Liver (tissue), 9 donors: Measurements from ENCODE around the gene TFAP2D. TPM values are rescaled to one million over a fixed set of nuclear protein-coding genes. Genes with fewer than 3 reads are reported as not detected.

ENCODE experiments used
- DNase-seq: peaks from one replicate; pipeline ENCODE4 v3.0.0-alpha.2; 2017; ENCODE audit warnings: low spot score
- H3K27ac ChIP-seq, 2 donors: one replicate each; pipeline ENCODE4 v1.7.0; 2013; ENCODE audit warnings: inconsistent platforms in 2 of 2, low read length in 2 of 2, control low read depth in 1 of 2, low read depth in 1 of 2, mild to moderate bottlenecking in 1 of 2
- H3K27me3 ChIP-seq, 4 donors: one replicate each; pipeline versions ENCODE4 v1.6.1 to v1.7.0; 2013; ENCODE audit warnings: low read length in 3 of 4, inconsistent platforms in 1 of 4, mild to moderate bottlenecking in 1 of 4, moderate library complexity in 1 of 4; ENCODE audit not compliant: control insufficient read depth in 4 of 4, insufficient read depth in 4 of 4
- H3K36me3 ChIP-seq, 4 donors: one replicate each; pipeline versions ENCODE4 v1.6.1 to v1.7.0; 2013; ENCODE audit warnings: low read length in 3 of 4, mild to moderate bottlenecking in 3 of 4, low read depth in 1 of 4, moderate library complexity in 1 of 4; ENCODE audit not compliant: control insufficient read depth in 4 of 4, insufficient read depth in 3 of 4
- H3K4me1 ChIP-seq, 4 donors: one replicate each; pipeline versions ENCODE4 v1.6.1 to v1.7.0; 2013; ENCODE audit warnings: low read length in 3 of 4, mild to moderate bottlenecking in 3 of 4, moderate library complexity in 1 of 4; ENCODE audit not compliant: control insufficient read depth in 4 of 4, insufficient read depth in 4 of 4
- H3K4me3 ChIP-seq, 3 donors: one replicate each; pipeline versions ENCODE4 v1.6.1 to v1.7.0; 2013; ENCODE audit warnings: low read length in 3 of 3, control low read depth in 1 of 3, low read depth in 1 of 3, mild to moderate bottlenecking in 1 of 3
- H3K9ac ChIP-seq, 2 donors: one replicate each; pipeline ENCODE4 v1.7.0; 2013; ENCODE audit warnings: low read length in 2 of 2, mild to moderate bottlenecking in 2 of 2, moderate library complexity in 2 of 2, control low read depth in 1 of 2, low read depth in 1 of 2
- H3K9me3 ChIP-seq, 4 donors: one replicate each; pipeline versions ENCODE4 v1.6.1 to v1.7.0; 2013; ENCODE audit warnings: low read length in 3 of 4; ENCODE audit not compliant: control insufficient read depth in 4 of 4
- EGR1 ChIP-seq, 2 donors: IDR thresholded peaks; 2 replicates each; pipeline ENCODE4 v1.6.1; 2016 to 2018; ENCODE audit warnings: antibody characterized with exemption in 2 of 2, low read depth in 2 of 2
- FOXA1 ChIP-seq: IDR thresholded peaks from 2 replicates; pipeline ENCODE4 v1.6.1; 2016; ENCODE audit warnings: antibody characterized with exemption
- FOXA2 ChIP-seq: IDR thresholded peaks from 2 replicates; pipeline ENCODE4 v1.6.1; 2016; ENCODE audit warnings: antibody characterized with exemption
- GABPA ChIP-seq, 2 donors: IDR thresholded peaks in 1 of 2; conservative IDR thresholded peaks in 1 of 2; 2 replicates each; pipeline ENCODE4 v1.6.1; 2016; ENCODE audit warnings: antibody characterized with exemption in 2 of 2, mild to moderate bottlenecking in 1 of 2, moderate library complexity in 1 of 2
- HNF4A ChIP-seq, 2 donors: conservative IDR thresholded peaks; 2 replicates each; pipeline ENCODE4 v1.6.1; 2016; ENCODE audit warnings: antibody characterized with exemption in 2 of 2, mild to moderate bottlenecking in 2 of 2
- HNF4G ChIP-seq: IDR thresholded peaks from 2 replicates; pipeline ENCODE4 v1.6.1; 2016; ENCODE audit warnings: antibody characterized with exemption
- JUND ChIP-seq, 2 donors: IDR thresholded peaks; 2 replicates each; pipeline ENCODE4 v1.6.1; 2016; ENCODE audit warnings: antibody characterized with exemption in 2 of 2
- NR2F2 ChIP-seq: IDR thresholded peaks from 2 replicates; pipeline ENCODE4 v1.6.1; 2016; ENCODE audit warnings: antibody characterized with exemption
- RAD21 ChIP-seq, 2 donors: IDR thresholded peaks; 2 replicates each; pipeline ENCODE4 v1.6.1; 2016; ENCODE audit warnings: antibody characterized with exemption in 2 of 2, mild to moderate bottlenecking in 2 of 2
- RXRA ChIP-seq, 2 donors: IDR thresholded peaks; 2 replicates each; pipeline ENCODE4 v1.6.1; 2017 to 2018; ENCODE audit warnings: antibody characterized with exemption in 2 of 2, mild to moderate bottlenecking in 1 of 2
- SP1 ChIP-seq: IDR thresholded peaks from 2 replicates; pipeline ENCODE4 v1.6.1; 2018; ENCODE audit warnings: antibody characterized with exemption, mild to moderate bottlenecking
- TAF1 ChIP-seq: conservative IDR thresholded peaks from 2 replicates; pipeline ENCODE4 v1.6.1; 2016; ENCODE audit warnings: antibody characterized with exemption, mild to moderate bottlenecking
- YY1 ChIP-seq: IDR thresholded peaks from 2 replicates; pipeline ENCODE4 v1.6.1; 2016; ENCODE audit warnings: antibody characterized with exemption, mild to moderate bottlenecking
- WGBS: extraction: QIAGEN DNeasy Blood & Tissue Kit; methylation state at CpG from one replicate; pipeline ENCODE4 v1.1.7; 2013; 5-methylcytosine and 5-hydroxymethylcytosine counted together
- polyA plus RNA-seq, 2 donors: library from polyadenylated mRNA; stranded (reverse) in 1 of 2; unstranded in 1 of 2; fragments of 200-250 nt in 1 of 2; fragments of >200 nt in 1 of 2; fragmentation: Nextera tagmentation in 1 of 2; extraction: Ambion mirVana in 1 of 2; gene quantifications; one replicate each; pipeline versions ENCODE4 v1.2.1 to v1.2.3, GENCODE V29; 2013 to 2015
- total RNA-seq, 2 donors: library from RNA; depleted of rRNA; stranded (reverse); fragments of >200 nt; gene quantifications; one replicate each; pipeline ENCODE4 v1.2.3, GENCODE V29; 2014
- TF ChIP-seq, protein P1 (sequence below): IDR thresholded peaks from 2 replicates; pipeline ENCODE4 v1.6.1; 2016; ENCODE audit warnings: antibody characterized with exemption
- TF ChIP-seq, protein P2 (sequence below): IDR thresholded peaks from 2 replicates; pipeline ENCODE4 v1.6.1; 2016; ENCODE audit warnings: antibody characterized with exemption
- TF ChIP-seq, protein P3 (sequence below): IDR thresholded peaks from 2 replicates; pipeline ENCODE4 v1.6.1; 2016; ENCODE audit warnings: antibody characterized with exemption, mild to moderate bottlenecking
- TF ChIP-seq, protein P4 (sequence below): IDR thresholded peaks from 2 replicates; pipeline ENCODE4 v1.6.1; 2016; ENCODE audit warnings: antibody characterized with exemption
- TF ChIP-seq, protein P5 (sequence below): fragments of 150-350 bp; IDR thresholded peaks from 2 replicates; pipeline ENCODE4 v1.5.1; 2017; ENCODE audit warnings: improper control_type of control experiment, low read depth, low read length; ENCODE audit not compliant: missing input control
- donor health status: healthy.
- donor health status: healthy.
- donor health status: healthy.
- donor health status: healthy.
- donor health status: healthy.

TFAP2D gene
- total and polyA plus RNA-seq, 4 donors: not detected

DNA sequence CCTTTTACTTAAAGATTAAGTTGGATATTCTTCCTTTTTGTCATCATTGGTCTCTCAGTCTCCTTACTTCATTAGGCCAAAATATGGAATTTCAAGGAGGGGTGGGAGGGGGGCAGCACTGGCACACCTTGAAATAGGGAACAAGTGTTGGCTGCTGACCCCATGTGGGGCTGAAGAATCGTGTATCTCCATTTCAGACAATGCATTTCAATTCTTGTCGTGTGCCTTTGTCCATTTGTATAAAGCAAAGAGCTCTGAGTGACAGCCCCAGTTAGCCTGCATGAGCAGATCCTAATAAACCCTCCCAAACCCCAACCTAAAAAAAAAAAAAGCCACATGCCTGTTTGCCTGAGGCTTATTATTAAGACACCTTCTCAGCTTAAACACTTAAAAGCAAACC, 1.0 kb upstream of the TFAP2D start:
- Histone ChIP-seq H3K4me3 (no peak overlapping the region), H3K9ac (no peak overlapping the region), H3K36me3 (no peaks in the 10 kb centered on the region), H3K27ac (no peak overlapping the region), H3K4me1 (peaks cover 0 to 3% (median under 1%) of the 10 kb centered on the region in 4 donors), H3K9me3 (no peaks in the 10 kb centered on the region), H3K27me3 (peaks cover 2 to 14% (median 8%) of the 10 kb centered on the region in 4 donors)
- TF ChIP-seq JUND (IDR thresholded peaks at IDR 0.05) (no peak), RXRA (IDR thresholded peaks at IDR 0.05) (no peak), YY1 (no peak), TAF1 (no peak), SP1 (no peak), EGR1 (IDR thresholded peaks at IDR 0.05; ENCODE audit: low read depth in 2 of 2) (no peak)
- TF ChIP-seq, protein P1, sequence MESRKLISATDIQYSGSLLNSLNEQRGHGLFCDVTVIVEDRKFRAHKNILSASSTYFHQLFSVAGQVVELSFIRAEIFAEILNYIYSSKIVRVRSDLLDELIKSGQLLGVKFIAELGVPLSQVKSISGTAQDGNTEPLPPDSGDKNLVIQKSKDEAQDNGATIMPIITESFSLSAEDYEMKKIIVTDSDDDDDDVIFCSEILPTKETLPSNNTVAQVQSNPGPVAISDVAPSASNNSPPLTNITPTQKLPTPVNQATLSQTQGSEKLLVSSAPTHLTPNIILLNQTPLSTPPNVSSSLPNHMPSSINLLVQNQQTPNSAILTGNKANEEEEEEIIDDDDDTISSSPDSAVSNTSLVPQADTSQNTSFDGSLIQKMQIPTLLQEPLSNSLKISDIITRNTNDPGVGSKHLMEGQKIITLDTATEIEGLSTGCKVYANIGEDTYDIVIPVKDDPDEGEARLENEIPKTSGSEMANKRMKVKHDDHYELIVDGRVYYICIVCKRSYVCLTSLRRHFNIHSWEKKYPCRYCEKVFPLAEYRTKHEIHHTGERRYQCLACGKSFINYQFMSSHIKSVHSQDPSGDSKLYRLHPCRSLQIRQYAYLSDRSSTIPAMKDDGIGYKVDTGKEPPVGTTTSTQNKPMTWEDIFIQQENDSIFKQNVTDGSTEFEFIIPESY: no peak
- TF ChIP-seq, protein P2, sequence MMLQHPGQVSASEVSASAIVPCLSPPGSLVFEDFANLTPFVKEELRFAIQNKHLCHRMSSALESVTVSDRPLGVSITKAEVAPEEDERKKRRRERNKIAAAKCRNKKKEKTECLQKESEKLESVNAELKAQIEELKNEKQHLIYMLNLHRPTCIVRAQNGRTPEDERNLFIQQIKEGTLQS: no peak
- WGBS: 5% methylated on average over 2 of the region's 2 CpGs
- no peak for DNase-seq

DNA sequence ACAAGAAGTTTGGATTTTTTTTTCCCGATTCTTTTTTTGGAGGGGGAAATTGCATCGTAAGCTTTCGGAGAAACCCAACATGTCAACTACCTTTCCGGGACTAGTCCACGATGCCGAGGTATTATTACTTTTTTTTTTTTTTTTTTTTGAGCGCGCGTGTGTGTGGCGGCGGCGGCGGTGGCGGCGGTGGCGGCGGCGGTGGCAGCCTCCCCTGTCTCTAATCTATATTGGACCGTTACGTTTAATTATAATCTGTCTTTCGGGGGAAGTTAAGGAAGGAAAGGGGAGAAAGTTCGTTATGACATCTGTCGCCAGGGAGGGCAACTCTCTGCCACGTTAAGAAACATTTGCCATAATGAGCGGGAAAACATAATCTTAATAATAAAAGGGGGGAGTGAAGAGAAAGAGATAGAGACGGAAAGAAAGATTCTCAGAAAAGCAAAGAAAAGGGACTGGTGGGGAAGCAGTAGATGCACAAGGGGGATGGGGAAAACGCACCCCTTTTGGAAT, 706 bp downstream of the TFAP2D start:
- H3K9ac ChIP-seq: no peak overlapping the region
- H3K27me3 ChIP-seq: peaks cover 0 to 12% (median 7%) of the 10 kb centered on the region in 4 donors
- no peak for DNase-seq
- H3K27ac ChIP-seq: no peak overlapping the region
- H3K9me3 ChIP-seq: no peaks in the 10 kb centered on the region
- TF ChIP-seq, protein P2: no peak
- TF ChIP-seq FOXA1: no peak
- TF ChIP-seq GABPA (IDR thresholded peaks at IDR 0.05 in 1 of 2, conservative IDR thresholded peaks at IDR 0.05 in 1 of 2): no peak
- no peak for TF ChIP-seq RXRA (IDR thresholded peaks at IDR 0.05)
- no peak for TF ChIP-seq RAD21 (IDR thresholded peaks at IDR 0.05)
- TF ChIP-seq FOXA2: no peak
- TF ChIP-seq JUND (IDR thresholded peaks at IDR 0.05): no peak
- TF ChIP-seq HNF4A (conservative IDR thresholded peaks at IDR 0.05): no peak
- no peak for TF ChIP-seq SP1
- no peak for TF ChIP-seq NR2F2
- no peak for TF ChIP-seq EGR1 (IDR thresholded peaks at IDR 0.05; ENCODE audit: low read depth in 2 of 2)
- TF ChIP-seq, protein P3, sequence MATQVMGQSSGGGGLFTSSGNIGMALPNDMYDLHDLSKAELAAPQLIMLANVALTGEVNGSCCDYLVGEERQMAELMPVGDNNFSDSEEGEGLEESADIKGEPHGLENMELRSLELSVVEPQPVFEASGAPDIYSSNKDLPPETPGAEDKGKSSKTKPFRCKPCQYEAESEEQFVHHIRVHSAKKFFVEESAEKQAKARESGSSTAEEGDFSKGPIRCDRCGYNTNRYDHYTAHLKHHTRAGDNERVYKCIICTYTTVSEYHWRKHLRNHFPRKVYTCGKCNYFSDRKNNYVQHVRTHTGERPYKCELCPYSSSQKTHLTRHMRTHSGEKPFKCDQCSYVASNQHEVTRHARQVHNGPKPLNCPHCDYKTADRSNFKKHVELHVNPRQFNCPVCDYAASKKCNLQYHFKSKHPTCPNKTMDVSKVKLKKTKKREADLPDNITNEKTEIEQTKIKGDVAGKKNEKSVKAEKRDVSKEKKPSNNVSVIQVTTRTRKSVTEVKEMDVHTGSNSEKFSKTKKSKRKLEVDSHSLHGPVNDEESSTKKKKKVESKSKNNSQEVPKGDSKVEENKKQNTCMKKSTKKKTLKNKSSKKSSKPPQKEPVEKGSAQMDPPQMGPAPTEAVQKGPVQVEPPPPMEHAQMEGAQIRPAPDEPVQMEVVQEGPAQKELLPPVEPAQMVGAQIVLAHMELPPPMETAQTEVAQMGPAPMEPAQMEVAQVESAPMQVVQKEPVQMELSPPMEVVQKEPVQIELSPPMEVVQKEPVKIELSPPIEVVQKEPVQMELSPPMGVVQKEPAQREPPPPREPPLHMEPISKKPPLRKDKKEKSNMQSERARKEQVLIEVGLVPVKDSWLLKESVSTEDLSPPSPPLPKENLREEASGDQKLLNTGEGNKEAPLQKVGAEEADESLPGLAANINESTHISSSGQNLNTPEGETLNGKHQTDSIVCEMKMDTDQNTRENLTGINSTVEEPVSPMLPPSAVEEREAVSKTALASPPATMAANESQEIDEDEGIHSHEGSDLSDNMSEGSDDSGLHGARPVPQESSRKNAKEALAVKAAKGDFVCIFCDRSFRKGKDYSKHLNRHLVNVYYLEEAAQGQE: no peak
- no peak for TF ChIP-seq YY1
- TF ChIP-seq, protein P4, sequence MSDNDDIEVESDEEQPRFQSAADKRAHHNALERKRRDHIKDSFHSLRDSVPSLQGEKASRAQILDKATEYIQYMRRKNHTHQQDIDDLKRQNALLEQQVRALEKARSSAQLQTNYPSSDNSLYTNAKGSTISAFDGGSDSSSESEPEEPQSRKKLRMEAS: no peak
- no peak for TF ChIP-seq TAF1
- TF ChIP-seq, protein P5, sequence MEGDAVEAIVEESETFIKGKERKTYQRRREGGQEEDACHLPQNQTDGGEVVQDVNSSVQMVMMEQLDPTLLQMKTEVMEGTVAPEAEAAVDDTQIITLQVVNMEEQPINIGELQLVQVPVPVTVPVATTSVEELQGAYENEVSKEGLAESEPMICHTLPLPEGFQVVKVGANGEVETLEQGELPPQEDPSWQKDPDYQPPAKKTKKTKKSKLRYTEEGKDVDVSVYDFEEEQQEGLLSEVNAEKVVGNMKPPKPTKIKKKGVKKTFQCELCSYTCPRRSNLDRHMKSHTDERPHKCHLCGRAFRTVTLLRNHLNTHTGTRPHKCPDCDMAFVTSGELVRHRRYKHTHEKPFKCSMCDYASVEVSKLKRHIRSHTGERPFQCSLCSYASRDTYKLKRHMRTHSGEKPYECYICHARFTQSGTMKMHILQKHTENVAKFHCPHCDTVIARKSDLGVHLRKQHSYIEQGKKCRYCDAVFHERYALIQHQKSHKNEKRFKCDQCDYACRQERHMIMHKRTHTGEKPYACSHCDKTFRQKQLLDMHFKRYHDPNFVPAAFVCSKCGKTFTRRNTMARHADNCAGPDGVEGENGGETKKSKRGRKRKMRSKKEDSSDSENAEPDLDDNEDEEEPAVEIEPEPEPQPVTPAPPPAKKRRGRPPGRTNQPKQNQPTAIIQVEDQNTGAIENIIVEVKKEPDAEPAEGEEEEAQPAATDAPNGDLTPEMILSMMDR: no peak
- no peak for TF ChIP-seq HNF4G
- TF ChIP-seq, protein P1: no peak
- 4% methylated on average over 27 of the region's 27 CpGs for WGBS
- no peaks in the 10 kb centered on the region for H3K36me3 ChIP-seq
- no peaks in the 10 kb centered on the region for H3K4me1 ChIP-seq
- H3K4me3 ChIP-seq: no peak overlapping the region
